Esophagus muscularis mucosa (tissue), 4 donors: ENCODE measurements around the gene ZC3HAV1. TPM values are rescaled to one million over a fixed set of nuclear protein-coding genes. Genes with fewer than 3 reads are reported as not detected.

Source experiments
- DNase-seq: peaks from one replicate; pipeline ENCODE4 v3.0.0-alpha.2; 2017; ENCODE audit errors: extremely low spot score
- H3K27ac ChIP-seq, 4 donors: fragments of 200-600 bp; sonication (generic); replicated peaks in 1 of 4; 1 replicate in 3 of 4; 2 replicates in 1 of 4; pipeline ENCODE4 v1.5.1; 2016 to 2019; ENCODE audit warnings: mild to moderate bottlenecking in 1 of 4
- H3K27me3 ChIP-seq, 4 donors: fragments of 200-600 bp; sonication (generic); one replicate each; pipeline versions ENCODE4 v1.5.1 to v1.6.0; 2016 to 2019
- H3K36me3 ChIP-seq, 4 donors: fragments of 200-600 bp; sonication (generic); one replicate each; pipeline ENCODE4 v1.5.1; 2016 to 2019
- H3K4me1 ChIP-seq, 4 donors: fragments of 200-600 bp; sonication (generic); one replicate each; pipeline ENCODE4 v1.5.1; 2016 to 2019
- H3K4me3 ChIP-seq, 4 donors: fragments of 200-600 bp; sonication (generic); 1 replicate in 2 of 4; 2 replicates in 2 of 4; pipeline ENCODE4 v1.5.1; 2016 to 2019; ENCODE audit warnings: mild to moderate bottlenecking in 4 of 4, moderate library complexity in 1 of 4
- H3K9me3 ChIP-seq, 4 donors: fragments of 200-600 bp; sonication (generic); 1 replicate in 3 of 4; 2 replicates in 1 of 4; pipeline ENCODE4 v1.5.1; 2016 to 2019
- CTCF ChIP-seq, 3 experiments: fragments of 200-600 bp in 2 of 3; fragments of 450-650 bp in 1 of 3; sonication (generic) in 2 of 3; IDR thresholded peaks; one replicate each; pipeline ENCODE4 v1.5.1; 2017 to 2019; ENCODE audit warnings: antibody characterized with exemption in 3 of 3, mild to moderate bottlenecking in 2 of 3, moderate library complexity in 1 of 3
- EP300 ChIP-seq: sonication (generic); formaldehyde crosslinking; IDR thresholded peaks from one replicate; pipeline ENCODE4 v1.6.1; 2017; ENCODE audit warnings: antibody characterized with exemption
- POLR2A ChIP-seq: fragments of 450-650 bp; IDR thresholded peaks from one replicate; pipeline ENCODE4 v1.6.1; 2017; ENCODE audit warnings: antibody characterized with exemption, moderate library complexity, mild to moderate bottlenecking, low read depth
- POLR2AphosphoS5 ChIP-seq, 2 donors: sonication (generic); formaldehyde crosslinking; IDR thresholded peaks; one replicate each; pipeline ENCODE4 v1.6.1; 2017; ENCODE audit warnings: antibody characterized with exemption in 2 of 2
- WGBS: methylation state at CpG from one replicate; pipeline ENCODE4 v1.1.5; 2018; 5-methylcytosine and 5-hydroxymethylcytosine counted together
- intact Hi-C: fragments of 100-400 bp; cut with DNase I; formaldehyde crosslinking; loops from one replicate; pipeline ENCODE4 v1.15.1; 2023
- total RNA-seq, 4 donors: library from RNA; depleted of rRNA; stranded (reverse); fragments of >200 nt; gene quantifications; one replicate each; pipeline versions ENCODE4 v1.1.0 to v1.2.1, GENCODE V29; 2016

ZC3HAV1 gene
- total RNA-seq, 4 donors from 2014 or later = 23.7 to 29.5 (median 27.6) TPM

GRCh38 chr7:139036901-139037300 lies 72.6 kb downstream of the ZC3HAV1 start:
- H3K9me3 ChIP-seq = no peaks in the 10 kb centered on the region
- H3K4me3 ChIP-seq = no peak overlapping the region
- DNase-seq = no peak
- no peak for TF ChIP-seq POLR2AphosphoS5 (IDR thresholded peaks at IDR 0.05)
- TF ChIP-seq POLR2A = no peak
- TF ChIP-seq EP300 = no peak
- no peak for TF ChIP-seq CTCF (IDR thresholded peaks at IDR 0.05)
- H3K4me1 ChIP-seq = peaks cover 15 to 29% (median 20%) of the 10 kb centered on the region in 4 donors
- H3K36me3 ChIP-seq = peaks cover 0 to 19% (median under 1%) of the 10 kb centered on the region in 4 donors
- intact Hi-C loops = no loop called here
- no peaks in the 10 kb centered on the region for H3K27me3 ChIP-seq
- H3K27ac ChIP-seq = no peak overlapping the region
- 64% methylated on average over 3 of the region's 3 CpGs for WGBS

GRCh38 chr7:139035586-139036353 lies 73.8 kb downstream of the ZC3HAV1 start, which contains the start of gene ZC3HAV1L:
ZC3HAV1L (minus strand) TSS chr7:139036042; CDS start chr7:139036017, 25 bp downstream.
- TF ChIP-seq POLR2AphosphoS5 (IDR thresholded peaks at IDR 0.05) = peak; percentile 18 to 45
- TF ChIP-seq POLR2A = no peak
- TF ChIP-seq EP300 = no peak
- no peak for TF ChIP-seq CTCF (IDR thresholded peaks at IDR 0.05)
- peaks cover 15 to 29% (median 20%) of the 10 kb centered on the region in 4 donors for H3K4me1 ChIP-seq
- peak within 1 kb of the TSS; percentile 62 to 80 (median 74) for H3K27ac ChIP-seq
- no peak for DNase-seq
- WGBS = 1% methylated on average over 8 of the region's 82 CpGs
- intact Hi-C loops = no loop called here
- H3K36me3 ChIP-seq = peaks cover 0 to 29% (median 5%) of the 10 kb centered on the region in 4 donors
- H3K27me3 ChIP-seq = no peaks in the 10 kb centered on the region
- peak within 1 kb of the TSS; percentile 70 to 96 (median 92) for H3K4me3 ChIP-seq
- H3K9me3 ChIP-seq = no peaks in the 10 kb centered on the region

GRCh38 chr7:139034855-139035585 lies 74.5 kb downstream of the ZC3HAV1 start:
- H3K4me3 ChIP-seq = peak overlapping the region; percentile 70 to 96 (median 92)
- peaks cover 0 to 35% (median 6%) of the 10 kb centered on the region in 4 donors for H3K36me3 ChIP-seq
- WGBS = 17% methylated on average over 12 of the region's 47 CpGs
- no peak for DNase-seq
- no peaks in the 10 kb centered on the region for H3K27me3 ChIP-seq
- H3K27ac ChIP-seq = peak overlapping the region; percentile 62 to 80 (median 74)
- peaks cover 15 to 29% (median 20%) of the 10 kb centered on the region in 4 donors for H3K4me1 ChIP-seq
- intact Hi-C loops = no loop called here
- H3K9me3 ChIP-seq = no peaks in the 10 kb centered on the region
- TF ChIP-seq CTCF (IDR thresholded peaks at IDR 0.05) (no peak), POLR2AphosphoS5 (IDR thresholded peaks at IDR 0.05) (no peak), POLR2A (no peak), EP300 (no peak)

- DNase-seq = no peak
- Histone ChIP-seq H3K27me3 (no peaks in the 10 kb centered on the region), H3K4me1 (peaks cover 15 to 29% (median 20%) of the 10 kb centered on the region in 4 donors), H3K9me3 (no peaks in the 10 kb centered on the region), H3K27ac (peak overlapping the region in 1 of 4 donors; percentile 77), H3K4me3 (peak overlapping the region in 1 of 4 donors; percentile 90), H3K36me3 (peaks cover 0 to 42% (median 8%) of the 10 kb centered on the region in 4 donors)
- intact Hi-C loops = no loop called here
- TF ChIP-seq EP300 (no peak), CTCF (IDR thresholded peaks at IDR 0.05) (no peak), POLR2A (no peak), POLR2AphosphoS5 (IDR thresholded peaks at IDR 0.05) (no peak)
- 89% methylated on average over 5 of the region's 5 CpGs for WGBS
Observed at GRCh38 chr7:139034336-139034735, 75.2 kb downstream of the ZC3HAV1 start.
